ENCODE measurements around the gene KCMF1.

KCMF1 gene

GRCh38 chr2:84956334-84957297 lies 14.3 kb upstream of the KCMF1 start:
- FAIRE-seq: no peak

- no peak for FAIRE-seq
Measured at GRCh38 chr2:84957771-84958134, 13.2 kb upstream of the KCMF1 start.

- peak; percentile 94 for FAIRE-seq
Measured at GRCh38 chr2:84958135-84959059, 12.6 kb upstream of the KCMF1 start.

GRCh38 chr2:84959095-84959565 lies 11.8 kb upstream of the KCMF1 start:
- FAIRE-seq: no peak

GRCh38 chr2:84959566-84960506 lies 11.1 kb upstream of the KCMF1 start:
- no peak for FAIRE-seq

GRCh38 chr2:84962917-84963316 lies 8.0 kb upstream of the KCMF1 start:
- FAIRE-seq: no peak

GRCh38 chr2:84963323-84963691 lies 7.7 kb upstream of the KCMF1 start:
- FAIRE-seq: no peak

- no peak for FAIRE-seq
Measured at GRCh38 chr2:84963692-84964405, 7.1 kb upstream of the KCMF1 start.

DNA sequence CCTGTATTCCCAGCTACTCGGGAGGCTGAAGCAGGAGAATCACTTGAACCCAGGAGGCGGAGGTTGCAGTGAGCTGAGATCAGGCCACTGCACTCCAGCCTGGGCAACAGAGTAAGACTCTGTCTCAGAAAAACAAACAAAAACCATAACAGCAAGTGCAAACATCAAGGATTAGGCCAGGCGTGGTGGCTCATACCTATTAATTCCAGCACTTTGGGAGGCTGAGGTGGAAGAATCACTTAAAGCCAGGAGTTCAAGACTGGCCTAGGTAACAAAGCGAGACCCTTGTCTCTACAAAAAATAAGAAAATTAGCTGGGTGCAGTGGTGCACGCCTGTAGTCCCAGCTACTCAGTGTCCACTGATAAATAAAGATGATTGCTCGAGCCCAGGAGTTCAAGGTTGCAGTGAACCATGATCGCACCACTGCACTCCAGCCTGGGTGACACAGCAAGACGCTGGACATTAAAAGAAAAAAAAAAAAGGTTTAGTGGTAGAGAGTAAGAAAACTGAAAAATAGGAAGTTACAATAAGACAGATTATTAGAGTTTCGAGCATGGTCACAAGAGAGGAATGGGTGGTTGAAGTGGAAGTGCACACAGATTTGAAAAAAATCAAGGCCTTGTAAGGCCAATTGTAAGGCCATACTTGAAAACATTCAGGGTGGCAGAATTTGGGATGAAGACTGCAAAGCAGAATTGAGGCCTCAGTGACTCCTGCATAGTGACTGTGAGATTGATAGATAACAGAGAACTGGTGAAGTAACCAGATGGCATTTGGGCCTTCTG lies 6.4 kb upstream of the KCMF1 start:
- no peak for FAIRE-seq

- no peak for FAIRE-seq
Measured at GRCh38 chr2:84965192-84965516, 5.8 kb upstream of the KCMF1 start.

DNA sequence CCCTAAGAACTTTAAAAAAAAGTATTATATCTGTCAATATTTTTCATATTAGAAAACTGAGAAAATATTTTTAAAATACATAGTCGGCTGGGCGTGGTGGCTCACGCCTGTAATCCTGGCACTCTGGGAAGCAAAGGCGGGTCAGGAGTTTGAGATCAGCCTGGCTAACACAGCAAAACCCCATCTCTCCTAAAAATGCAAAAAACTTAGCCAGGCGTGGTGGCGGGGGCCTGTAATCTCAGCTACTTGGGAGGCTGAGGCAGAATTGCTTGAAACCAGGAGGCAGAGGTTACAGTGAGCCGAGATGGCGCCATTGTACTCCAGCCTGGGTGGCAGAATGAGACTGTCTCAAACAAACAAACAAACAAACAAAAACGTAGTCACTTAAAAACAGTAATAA lies 5.1 kb upstream of the KCMF1 start:
- FAIRE-seq: no peak

DNA sequence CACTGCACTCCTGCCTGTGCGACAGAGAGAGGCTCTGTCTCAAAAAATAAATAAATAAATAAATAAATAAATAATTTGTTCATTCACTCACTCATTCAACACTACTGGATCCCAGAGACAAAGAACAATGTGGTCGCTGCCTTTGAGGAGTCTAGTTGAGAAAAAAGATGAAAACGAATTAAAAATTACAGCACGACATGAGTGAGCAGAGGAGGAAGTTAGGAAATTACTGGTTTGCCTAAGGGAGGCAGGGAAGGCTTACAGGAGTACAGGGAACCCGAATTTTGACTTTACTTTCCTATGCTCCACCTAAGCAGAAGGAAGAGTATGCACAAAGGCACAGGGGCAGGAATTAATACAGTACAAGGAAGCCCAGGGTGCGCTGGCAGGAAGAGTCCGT lies 4.2 kb upstream of the KCMF1 start:
- FAIRE-seq: no peak

DNA sequence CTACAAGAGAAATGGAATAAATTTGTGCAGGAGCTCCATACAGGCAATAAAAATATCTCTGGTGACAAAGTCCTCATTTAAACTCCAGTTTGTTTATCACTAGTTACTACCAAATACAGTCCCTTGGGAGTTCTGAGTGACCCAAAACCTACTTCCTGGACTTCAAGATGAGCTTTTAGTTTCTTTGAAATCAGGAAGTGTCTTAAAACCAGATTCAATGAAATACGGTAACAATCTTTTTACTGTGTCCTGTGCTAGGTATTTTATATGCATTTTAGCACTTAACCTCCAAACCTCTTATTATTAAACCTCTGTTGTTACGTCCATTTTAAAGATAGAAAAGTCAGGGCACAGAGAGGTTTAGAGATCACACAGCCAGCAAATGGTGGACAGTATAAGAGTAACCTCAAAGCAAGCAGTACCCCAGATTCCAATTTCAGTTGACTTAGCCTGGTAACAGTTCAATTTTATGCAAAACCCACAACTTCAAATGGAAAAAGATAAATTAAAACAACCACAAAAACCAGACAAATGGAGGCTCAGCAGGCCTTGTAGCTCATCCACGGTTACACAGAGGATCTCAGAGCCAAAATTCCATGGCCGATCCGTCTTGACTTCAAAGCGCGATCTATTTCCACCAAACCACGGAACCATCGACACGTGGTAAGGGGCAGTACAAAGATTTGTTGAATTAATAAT lies 1.3 kb upstream of the KCMF1 start:
- no peak for FAIRE-seq

DNA sequence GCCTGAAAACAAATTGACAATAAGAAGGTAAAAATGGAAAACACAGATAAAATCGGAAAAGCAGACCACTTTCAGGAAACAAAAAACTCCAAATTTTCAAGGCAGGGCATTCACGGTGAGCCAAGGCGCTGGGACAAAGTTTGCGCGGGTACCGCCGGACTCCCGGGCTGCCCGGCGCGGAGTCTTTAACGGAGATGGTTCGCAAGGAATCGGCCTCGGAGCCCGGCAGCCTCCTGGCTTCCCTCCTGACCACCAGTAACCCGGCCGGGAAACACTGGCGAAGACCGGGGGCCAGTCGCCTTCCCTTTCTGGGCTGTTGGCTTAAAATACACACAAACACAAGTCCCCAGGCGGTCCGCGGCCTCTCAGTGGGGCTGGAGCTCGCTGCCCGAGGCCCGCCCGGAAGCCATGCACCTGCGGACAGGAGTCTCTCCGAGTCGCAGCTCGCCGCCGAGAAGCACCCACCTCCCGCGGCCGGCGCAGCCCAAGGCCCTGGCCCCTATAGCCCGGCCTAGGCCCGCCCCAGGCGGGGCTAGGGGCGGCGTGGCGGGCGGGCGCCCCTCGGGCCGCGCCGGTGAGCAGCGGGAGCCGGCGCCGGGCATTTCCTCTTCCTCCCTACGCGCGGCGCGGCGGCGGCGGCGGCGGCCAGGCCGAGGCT lies 622 bp upstream of the KCMF1 start:
- no peak for FAIRE-seq

GRCh38 chr2:84971510-84972206 lies 697 bp downstream of the KCMF1 start:
- no peak for FAIRE-seq

- FAIRE-seq: no peak
Measured at GRCh38 chr2:84972207-84972783, 1.3 kb downstream of the KCMF1 start.

DNA sequence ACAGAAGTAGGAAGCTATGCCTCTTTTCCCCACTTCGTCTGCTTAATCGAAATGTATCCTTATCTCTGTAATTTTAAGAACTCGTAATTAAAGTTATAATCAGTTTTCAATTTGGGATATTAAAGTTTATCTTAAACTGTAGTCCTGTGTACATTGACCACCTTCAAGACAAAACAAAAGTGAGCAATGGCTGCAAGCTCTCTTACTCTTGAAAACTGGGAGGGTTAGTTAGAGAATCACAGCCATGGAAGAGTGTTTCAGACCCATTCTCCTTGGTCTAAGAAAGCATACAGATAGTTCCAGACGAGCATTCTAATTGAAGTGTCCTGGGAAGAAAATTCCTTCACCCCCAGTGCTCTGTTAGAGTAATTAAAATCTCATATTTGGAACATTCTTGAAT lies 2.0 kb downstream of the KCMF1 start:
- no peak for FAIRE-seq

DNA sequence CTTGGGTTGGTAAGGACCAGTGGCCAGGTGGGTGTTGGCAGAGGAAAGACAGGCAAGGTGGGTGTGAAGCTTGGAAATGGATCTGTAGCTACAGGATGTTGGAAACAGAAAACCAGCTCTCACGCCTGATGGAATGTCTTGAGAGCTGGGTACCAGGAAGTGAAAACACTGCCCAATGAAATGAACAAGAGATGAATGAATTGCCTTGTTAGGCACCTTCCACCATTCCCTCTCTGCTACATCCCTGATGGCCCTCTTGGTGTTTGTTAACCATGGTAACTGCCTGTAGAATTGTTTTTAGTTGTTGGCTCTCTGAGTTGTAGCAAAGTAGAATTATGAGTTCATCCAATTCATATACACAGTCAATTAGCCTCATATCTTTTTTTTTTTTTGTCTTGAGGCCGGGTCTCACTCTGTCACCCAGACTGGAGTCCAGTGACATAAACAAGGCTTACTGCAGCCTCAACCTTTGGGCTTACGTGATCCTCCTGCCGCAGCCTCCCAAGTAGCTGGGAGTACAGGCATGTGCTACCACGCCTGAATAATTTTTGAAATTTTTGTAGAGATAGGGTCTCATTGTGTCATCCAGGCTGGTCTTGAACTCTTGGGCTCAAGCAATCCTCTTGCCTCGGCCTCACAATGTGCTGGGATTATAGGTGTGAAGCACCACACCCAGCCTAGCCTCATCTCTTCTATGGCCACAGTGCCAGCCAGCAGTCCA lies 9.5 kb downstream of the KCMF1 start:
- FAIRE-seq: no peak

Measured in islet of Langerhans (tissue), 1 donor.